RWPE1 (cell line): Measurements from ENCODE around the gene HDAC9.

Experiments used
- CTCF ChIA-PET: fragments of 350-600 bp; sonication (Branson Sonifier 250); formaldehyde crosslinking; extraction: SDS; loops from one replicate; lab custom pipeline; 2021; lab: Yijun Ruan, JAX
- POLR2A ChIA-PET: fragments of 400-600 bp; formaldehyde crosslinking; extraction: SDS; loops from one replicate; lab custom pipeline; 2020; ENCODE audit warnings: antibody characterized with exemption; ENCODE audit not compliant: low non-redundant PET; lab: Yijun Ruan, JAX
- DNase-seq: peaks from one replicate; pipeline ENCODE4 v3.0.0; 2012; ENCODE audit warnings: low spot score
- H3K27ac ChIP-seq: fragments of 450-650 bp; 2 replicates; pipeline ENCODE4 v1.5.1; 2017
- TF ChIP-seq, protein P1 (sequence below): fragments of 450-650 bp; conservative IDR thresholded peaks from 2 replicates; pipeline ENCODE4 v1.5.1; 2017; ENCODE audit warnings: low read depth, mild to moderate bottlenecking

Gene HDAC9

DNA sequence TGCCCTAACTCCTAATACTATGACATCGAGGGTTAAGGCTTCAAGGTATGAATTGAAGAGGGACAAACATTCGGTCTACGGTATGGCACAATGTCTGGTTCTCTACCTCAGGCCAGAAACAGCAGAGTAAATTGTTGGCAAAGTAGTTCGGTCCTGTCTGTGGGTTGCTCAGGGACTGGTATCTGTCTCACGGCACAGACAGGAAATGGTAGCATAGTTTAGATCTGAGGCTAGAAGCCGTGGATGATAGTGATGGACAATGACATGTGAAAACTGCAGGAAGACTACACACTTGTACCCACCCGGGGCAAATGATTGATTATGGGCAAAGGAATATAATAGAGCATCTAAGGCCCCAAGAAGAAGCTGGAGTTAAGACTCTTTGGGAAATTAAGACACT lies 515.7 kb downstream of the HDAC9 start:
- ChIA-PET POLR2A (no interaction called here), CTCF (no interaction called here)
- H3K27ac ChIP-seq, result no peak overlapping the region
- no peak for DNase-seq
- TF ChIP-seq, protein P1, sequence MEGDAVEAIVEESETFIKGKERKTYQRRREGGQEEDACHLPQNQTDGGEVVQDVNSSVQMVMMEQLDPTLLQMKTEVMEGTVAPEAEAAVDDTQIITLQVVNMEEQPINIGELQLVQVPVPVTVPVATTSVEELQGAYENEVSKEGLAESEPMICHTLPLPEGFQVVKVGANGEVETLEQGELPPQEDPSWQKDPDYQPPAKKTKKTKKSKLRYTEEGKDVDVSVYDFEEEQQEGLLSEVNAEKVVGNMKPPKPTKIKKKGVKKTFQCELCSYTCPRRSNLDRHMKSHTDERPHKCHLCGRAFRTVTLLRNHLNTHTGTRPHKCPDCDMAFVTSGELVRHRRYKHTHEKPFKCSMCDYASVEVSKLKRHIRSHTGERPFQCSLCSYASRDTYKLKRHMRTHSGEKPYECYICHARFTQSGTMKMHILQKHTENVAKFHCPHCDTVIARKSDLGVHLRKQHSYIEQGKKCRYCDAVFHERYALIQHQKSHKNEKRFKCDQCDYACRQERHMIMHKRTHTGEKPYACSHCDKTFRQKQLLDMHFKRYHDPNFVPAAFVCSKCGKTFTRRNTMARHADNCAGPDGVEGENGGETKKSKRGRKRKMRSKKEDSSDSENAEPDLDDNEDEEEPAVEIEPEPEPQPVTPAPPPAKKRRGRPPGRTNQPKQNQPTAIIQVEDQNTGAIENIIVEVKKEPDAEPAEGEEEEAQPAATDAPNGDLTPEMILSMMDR, result no peak

- TF ChIP-seq, protein P1, result no peak
- DNase-seq, result no peak
- CTCF ChIA-PET, result no interaction called here
- POLR2A ChIA-PET, result no interaction called here
- no peak overlapping the region for H3K27ac ChIP-seq
These were observed 519.5 kb downstream of the HDAC9 start for GRCh38 chr7:19015098-19015497.

DNA sequence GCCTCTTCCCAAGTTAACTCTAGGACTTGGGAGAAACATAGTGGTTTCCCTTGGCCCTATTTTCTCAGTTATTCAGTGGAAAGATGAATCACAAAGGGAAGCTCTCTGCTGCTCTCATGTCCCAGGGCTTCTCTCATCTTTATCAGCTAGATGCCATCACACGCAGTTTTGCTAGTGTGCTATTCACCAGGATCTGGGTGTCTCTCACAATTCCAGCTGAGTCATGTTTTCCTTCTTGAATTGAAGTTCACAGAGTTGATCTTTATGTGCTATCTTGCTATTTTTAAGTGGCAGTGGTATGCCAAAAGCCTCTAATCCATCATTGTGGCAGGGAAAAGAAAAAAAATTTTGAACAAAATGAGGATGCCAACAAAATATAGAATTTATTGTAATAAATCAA lies 520.6 kb downstream of the HDAC9 start:
- TF ChIP-seq, protein P1, result no peak
- H3K27ac ChIP-seq, result no peak overlapping the region
- ChIA-PET POLR2A (no interaction called here), CTCF (no interaction called here)
- DNase-seq, result no peak

DNA sequence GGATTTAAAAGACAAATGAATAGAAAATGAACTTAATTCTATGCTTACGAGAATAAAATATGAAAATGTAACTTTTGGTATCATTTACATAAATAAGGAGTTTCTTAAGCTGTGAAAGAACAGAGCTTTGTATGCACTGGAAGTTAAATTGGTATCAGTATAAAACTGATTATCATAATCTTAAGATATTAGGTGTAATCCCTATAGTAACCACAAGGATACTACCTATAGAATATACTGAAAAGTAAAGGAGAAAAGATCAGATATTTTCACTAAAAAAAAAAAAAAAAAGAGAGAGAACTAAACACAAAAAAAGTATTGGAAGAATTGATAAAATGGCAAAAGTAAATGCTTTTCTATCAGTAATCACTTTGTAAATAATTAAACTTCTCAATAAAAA lies 521.8 kb downstream of the HDAC9 start:
- ChIA-PET POLR2A (no interaction called here), CTCF (interaction anchor here (0.6 kb wide), 1 partner anchor 167 kb away, joined by 5 read pairs; no protein-coding TSS in a partner anchor)
- TF ChIP-seq, protein P1, result no peak
- no peak overlapping the region for H3K27ac ChIP-seq
- DNase-seq, result no peak

DNA sequence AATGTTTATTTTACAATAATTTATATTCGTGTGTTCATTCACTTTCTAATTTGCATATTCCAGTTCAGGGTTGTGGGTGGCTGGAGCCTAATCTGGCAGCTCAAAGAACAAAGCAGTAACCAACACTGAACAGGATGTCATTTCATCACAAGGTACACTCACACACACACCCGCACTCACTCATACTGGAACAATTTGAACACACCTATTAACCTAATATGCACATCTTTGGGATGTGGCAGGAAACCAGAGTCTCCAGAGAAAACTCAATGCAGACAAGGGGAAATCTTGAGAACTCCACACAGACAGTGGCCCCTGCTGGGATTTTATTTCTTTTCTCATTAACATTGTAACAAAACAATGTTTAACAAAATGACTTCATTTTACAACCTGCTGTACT lies 524.5 kb downstream of the HDAC9 start:
- POLR2A ChIA-PET, result no interaction called here
- peak; percentile 12 for DNase-seq
- no peak overlapping the region for H3K27ac ChIP-seq
- CTCF ChIA-PET, result interaction anchor here (0.6 kb wide), 1 partner anchor 25 kb away, joined by 6 read pairs; no protein-coding TSS in a partner anchor
- TF ChIP-seq, protein P1, result no peak

DNA sequence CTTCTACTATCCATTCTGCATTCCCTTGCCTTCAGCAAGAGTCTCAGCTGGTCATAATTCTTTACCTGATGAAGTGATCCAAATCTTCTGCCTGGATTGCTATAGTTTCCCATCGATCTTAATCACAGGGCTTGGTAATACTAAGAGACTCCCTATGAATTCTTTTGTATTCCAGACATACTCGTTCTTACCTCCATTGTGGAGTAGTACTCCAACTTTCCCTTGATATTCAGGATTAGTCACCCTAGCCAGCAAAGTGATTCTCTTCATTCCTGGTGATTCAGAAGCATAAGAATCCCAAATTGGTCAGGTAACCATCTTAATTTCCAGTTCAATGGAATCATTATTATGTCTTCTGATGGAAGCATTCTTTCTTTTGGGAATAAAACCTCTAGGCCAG lies 525.2 kb downstream of the HDAC9 start:
- peak; percentile 39 for DNase-seq
- ChIA-PET CTCF (interaction anchor here (0.6 kb wide), 1 partner anchor 26 kb away, joined by 6 read pairs; no protein-coding TSS in a partner anchor), POLR2A (no interaction called here)
- H3K27ac ChIP-seq, result no peak overlapping the region
- TF ChIP-seq, protein P1, result no peak
